Transverse colon (tissue), 4 donors: Measurements from ENCODE around the gene AATK. TPM values are rescaled to one million over a fixed set of nuclear protein-coding genes. Genes with fewer than 3 reads are reported as not detected.
A peak's percentile ranks its signal among the peaks of the same experiment; 100 is the strongest.

Experiments
- DNase-seq: peaks from one replicate; pipeline ENCODE4 v3.0.0-alpha.2; 2019
- H3K27ac ChIP-seq, 4 donors: fragments of 200-600 bp; sonication (generic); 2 replicates each; pipeline ENCODE4 v1.5.1; 2016 to 2018; ENCODE audit warnings: inconsistent platforms in 4 of 4
- H3K27me3 ChIP-seq: fragments of 200-600 bp; sonication (generic); 2 replicates; pipeline ENCODE4 v1.5.1; 2017; ENCODE audit warnings: inconsistent platforms
- H3K36me3 ChIP-seq, 4 donors: fragments of 200-600 bp; sonication (generic); 2 replicates each; pipeline ENCODE4 v1.5.1; 2017 to 2019; ENCODE audit warnings: inconsistent platforms in 4 of 4
- H3K4me1 ChIP-seq, 4 donors: fragments of 200-600 bp; sonication (generic); 2 replicates each; pipeline ENCODE4 v1.5.1; 2017 to 2020; ENCODE audit warnings: inconsistent platforms in 4 of 4
- H3K4me3 ChIP-seq, 4 donors: fragments of 200-600 bp; sonication (generic); 1 replicate in 1 of 4; 2 replicates in 3 of 4; pipeline versions ENCODE4 v1.5.1 to v1.6.1; 2017 to 2019; ENCODE audit warnings: inconsistent platforms in 4 of 4
- H3K9me3 ChIP-seq, 2 donors: fragments of 200-600 bp; sonication (generic); 2 replicates each; pipeline ENCODE4 v1.5.1; 2017 to 2019; ENCODE audit warnings: inconsistent platforms in 2 of 2
- CTCF ChIP-seq, 5 experiments: fragments of 200-600 bp in 3 of 5; fragments of 450-650 bp in 2 of 5; sonication (generic) in 3 of 5; IDR thresholded peaks; 1 replicate in 2 of 5; 2 replicates in 3 of 5; pipeline ENCODE4 v1.5.1; 2016 to 2017; ENCODE audit warnings: antibody characterized with exemption in 5 of 5, inconsistent platforms in 3 of 5, mild to moderate bottlenecking in 2 of 5, moderate library complexity in 1 of 5
- EP300 ChIP-seq: sonication (generic); formaldehyde crosslinking; IDR thresholded peaks from one replicate; pipeline ENCODE4 v1.6.1; 2017; ENCODE audit warnings: antibody characterized with exemption, low read depth
- POLR2A ChIP-seq: fragments of 450-650 bp; IDR thresholded peaks from one replicate; pipeline ENCODE4 v1.6.1; 2016; ENCODE audit warnings: antibody characterized with exemption, mild to moderate bottlenecking, moderate library complexity
- POLR2AphosphoS5 ChIP-seq, 3 donors: sonication (generic); formaldehyde crosslinking; IDR thresholded peaks; one replicate each; pipeline ENCODE4 v1.6.1; 2016; ENCODE audit warnings: antibody characterized with exemption in 3 of 3
- WGBS, 2 donors: methylation state at CpG; one replicate each; pipeline ENCODE4 v1.1.5; 2018; ENCODE audit warnings: low coverage in 1 of 2; 5-methylcytosine and 5-hydroxymethylcytosine counted together
- in situ Hi-C, 4 donors: fragments of 200-750 bp; cut with MboI; loops; one replicate each; pipeline versions ENCODE4 v1.15.0 to v1.15.1; 2017; ENCODE audit warnings: low sequenced_read_pairs in 3 of 4, low pct_ligation_motif_present in 1 of 4, low pct_unique_long_range_greater_than_20kb in 1 of 4
- intact Hi-C: fragments of 100-400 bp; cut with DNase I; formaldehyde crosslinking; loops from one replicate; pipeline ENCODE4 v1.15.1; 2023; ENCODE audit warnings: low total_unique reads
- total RNA-seq, 4 donors: library from RNA; depleted of rRNA; stranded (reverse); fragments of >200 nt; gene quantifications; one replicate each; pipeline ENCODE4 v1.1.0, GENCODE V29; 2016

The AATK gene
- total RNA-seq, 4 donors from 2014 or later: 1.7 to 21.3 (median 8.6) TPM

- WGBS, 2 donors: 83% methylated on average over 22 of the region's 22 CpGs; no CpG with 5 or more reads in 1 of the 2 donors
These were observed 50.1 kb downstream of the AATK start for GRCh38 chr17:81115749-81116464.

GRCh38 chr17:81115219-81115618 is 50.8 kb downstream of the AATK start:
- WGBS, 2 donors: 90% methylated on average over 6 of the region's 11 CpGs; no CpG with 5 or more reads in 1 of the 2 donors
- no peaks in the 10 kb centered on the region for H3K36me3 ChIP-seq
- H3K4me1 ChIP-seq: peaks cover 0 to 9% (median 4%) of the 10 kb centered on the region in 4 donors
- DNase-seq: no peak
- TF ChIP-seq POLR2AphosphoS5 (IDR thresholded peaks at IDR 0.05) (no peak), POLR2A (no peak), CTCF (IDR thresholded peaks at IDR 0.05) (no peak), EP300 (no peak)
- H3K27me3 ChIP-seq: peaks cover 4% of the 10 kb centered on the region
- intact Hi-C loops (no loop called here), in situ Hi-C loops (no loop called here)
- H3K27ac ChIP-seq: no peak overlapping the region
- no peak overlapping the region for H3K4me3 ChIP-seq
- H3K9me3 ChIP-seq: no peaks in the 10 kb centered on the region

More at GRCh38 chr17:81115749-81116464, 50.1 kb downstream of the AATK start:
- Histone ChIP-seq H3K27ac (no peak overlapping the region), H3K4me1 (peaks cover 0 to 9% (median 4%) of the 10 kb centered on the region in 4 donors), H3K27me3 (peaks cover 4% of the 10 kb centered on the region), H3K4me3 (no peak overlapping the region), H3K36me3 (no peaks in the 10 kb centered on the region), H3K9me3 (no peaks in the 10 kb centered on the region)
- DNase-seq: no peak
- intact Hi-C loops: no loop called here
- in situ Hi-C loops: no loop called here
- TF ChIP-seq POLR2A (no peak), CTCF (IDR thresholded peaks at IDR 0.05) (no peak), EP300 (no peak), POLR2AphosphoS5 (IDR thresholded peaks at IDR 0.05) (peak in 2 of 3 donors; percentile 39 to 46)

GRCh38 chr17:81114351-81115093 is 51.5 kb downstream of the AATK start:
- in situ Hi-C loops: no loop called here

GRCh38 chr17:81113158-81113724 is 52.8 kb downstream of the AATK start:
- no peaks in the 10 kb centered on the region for H3K36me3 ChIP-seq
- no peaks in the 10 kb centered on the region for H3K4me1 ChIP-seq
- DNase-seq: no peak
- in situ Hi-C loops (no loop called here), intact Hi-C loops (no loop called here)
- H3K27ac ChIP-seq: no peak overlapping the region
- 87% methylated on average over 21 of the region's 21 CpGs; no CpG with 5 or more reads in 1 of the 2 donors for WGBS, 2 donors
- no peaks in the 10 kb centered on the region for H3K9me3 ChIP-seq
- H3K27me3 ChIP-seq: no peaks in the 10 kb centered on the region
- no peak overlapping the region for H3K4me3 ChIP-seq
- no peak for TF ChIP-seq EP300
- TF ChIP-seq POLR2AphosphoS5 (IDR thresholded peaks at IDR 0.05): no peak
- no peak for TF ChIP-seq POLR2A
- no peak for TF ChIP-seq CTCF (IDR thresholded peaks at IDR 0.05)

More at GRCh38 chr17:81114351-81115093, 51.5 kb downstream of the AATK start:
- WGBS, 2 donors: 84% methylated on average over 19 of the region's 19 CpGs; no CpG with 5 or more reads in 1 of the 2 donors
- intact Hi-C loops: no loop called here
- Histone ChIP-seq H3K27ac (no peak overlapping the region), H3K4me1 (peaks cover 0 to 9% (median 3%) of the 10 kb centered on the region in 4 donors), H3K36me3 (no peaks in the 10 kb centered on the region), H3K27me3 (peaks cover 4% of the 10 kb centered on the region), H3K9me3 (no peaks in the 10 kb centered on the region), H3K4me3 (no peak overlapping the region)
- DNase-seq: no peak
- TF ChIP-seq POLR2A: no peak
